K562 (cell line): ENCODE results near the gene SERPIND1. TPM values are rescaled to one million over a fixed set of nuclear protein-coding genes. Genes with fewer than 3 reads are reported as not detected.
A peak's percentile ranks its signal among the peaks of the same experiment; 100 is the strongest.

ENCODE experiments used
- ADNP ChIP-seq: fragments of 200-800 bp; sonication (Bioruptor generic); IDR thresholded peaks from 2 replicates; pipeline ENCODE4 v1.6.1; 2016; ENCODE audit warnings: missing genetic modification characterization, missing compliant biosample characterization
- ARNT ChIP-seq, 2 experiments: fragments of 450-650 bp; IDR thresholded peaks; 2 replicates each; pipeline ENCODE4 v1.6.1; 2016; ENCODE audit warnings: mild to moderate bottlenecking in 1 of 2
- BRD4 ChIP-seq: fragments of 200-600 bp; sonication (generic); IDR thresholded peaks from 2 replicates; pipeline ENCODE4 v1.6.1; 2017; ENCODE audit warnings: inconsistent platforms
- FOXM1 ChIP-seq, 2 experiments: fragments of 450-650 bp in 1 of 2; sonication (generic) in 1 of 2; formaldehyde crosslinking in 1 of 2; IDR thresholded peaks; 2 replicates each; pipeline versions ENCODE4 v1.6.1 to v1.9.0; 2017 to 2022; ENCODE audit warnings: low read depth in 2 of 2, mild to moderate bottlenecking in 2 of 2, missing genetic modification reagents in 1 of 2, moderate library complexity in 1 of 2
- FOXP1 ChIP-seq: sonication (generic); formaldehyde crosslinking; IDR thresholded peaks from 2 replicates; pipeline ENCODE4 v1.8.0; 2022; ENCODE audit warnings: mild to moderate bottlenecking, missing genetic modification reagents
- HLTF ChIP-seq: fragments of 450-650 bp; IDR thresholded peaks from 2 replicates; pipeline ENCODE4 v1.6.1; 2016
- LEF1 ChIP-seq: fragments of 450-650 bp; IDR thresholded peaks from 2 replicates; pipeline ENCODE4 v1.6.1; 2016; ENCODE audit warnings: mild to moderate bottlenecking
- NBN ChIP-seq: fragments of 450-650 bp; IDR thresholded peaks from 2 replicates; pipeline ENCODE4 v1.6.1; 2016; ENCODE audit warnings: low read depth, mild to moderate bottlenecking
- NFIC ChIP-seq: fragments of 450-650 bp; IDR thresholded peaks from 2 replicates; pipeline ENCODE4 v1.6.1; 2017; ENCODE audit warnings: mild to moderate bottlenecking, inconsistent platforms
- PML ChIP-seq: IDR thresholded peaks from 2 replicates; pipeline ENCODE4 v1.6.1; 2012; ENCODE audit warnings: low read length, inconsistent platforms
- POLR3A ChIP-seq: IDR thresholded peaks from 2 replicates; pipeline ENCODE4 v1.6.1; 2011; ENCODE audit warnings: borderline replicate concordance, mild to moderate bottlenecking, moderate library complexity; ENCODE audit not compliant: insufficient read length, insufficient read depth; ENCODE audit errors: extremely low read depth
- RAD51 ChIP-seq: fragments of 450-650 bp; IDR thresholded peaks from 2 replicates; pipeline ENCODE4 v1.7.1; 2016; ENCODE audit warnings: low read depth, mild to moderate bottlenecking, borderline replicate concordance
- RFX5 ChIP-seq: IDR thresholded peaks from 2 replicates; pipeline ENCODE4 v1.6.1; 2011; ENCODE audit warnings: low read depth, mild to moderate bottlenecking, improper control_type of control experiment, low read length
- SNIP1 ChIP-seq: fragments of 450-650 bp; IDR thresholded peaks from 2 replicates; pipeline ENCODE4 v1.7.1; 2017; ENCODE audit warnings: low read depth, mild to moderate bottlenecking
- TRIM24 ChIP-seq, 2 experiments: fragments of 450-650 bp; IDR thresholded peaks; 2 replicates each; pipeline ENCODE4 v1.6.1; 2016
- ZC3H8 ChIP-seq: fragments of 450-650 bp; IDR thresholded peaks from 2 replicates; pipeline ENCODE4 v1.6.1; 2017
- ZNF175 ChIP-seq: fragments of 200-800 bp; sonication (Bioruptor generic); IDR thresholded peaks from 2 replicates; pipeline ENCODE4 v1.6.1; 2016; ENCODE audit warnings: low read depth, mild to moderate bottlenecking, missing genetic modification characterization, missing compliant biosample characterization
- ZNF668 ChIP-seq: fragments of 250-450 bp; sonication (Bioruptor Pico); IDR thresholded peaks from 2 replicates; pipeline ENCODE4 v1.8.0; 2022; ENCODE audit warnings: mild to moderate bottlenecking, inconsistent platforms
- polyA plus RNA-seq, 8 experiments: library from polyadenylated mRNA; depleted of rRNA in 4 of 8; stranded (reverse) in 5 of 8; unstranded in 3 of 8; fragments of >200 nt; fragmentation: Nextera tagmentation in 2 of 8; fragmentation: Illumina TruSeq in 1 of 8; extraction: Ambion mirVana in 2 of 8; extraction: Trizol in 1 of 8; gene quantifications; 2 replicates each; pipeline versions ENCODE4 v1.2.1 to v1.2.3, GENCODE V29; 2011 to 2014; ENCODE audit warnings: inconsistent platforms in 1 of 8, missing spikeins in 1 of 8
- total RNA-seq, 7 experiments: library from RNA; depleted of rRNA in 6 of 7; stranded (reverse); fragments of >200 nt in 6 of 7; fragmentation: Illumina TruSeq in 2 of 7; extraction: Trizol in 2 of 7; gene quantifications; 2 replicates each; pipeline versions ENCODE4 v1.2.1 to v1.2.3, GENCODE V29; 2011 to 2021; ENCODE audit warnings: low replicate concordance in 1 of 7
- TF ChIP-seq, protein P1 (sequence below), 2 experiments: fragments of 450-650 bp; IDR thresholded peaks; 2 replicates each; pipeline ENCODE4 v1.6.1; 2016
- TF ChIP-seq, protein P2 (sequence below): fragments of 250-450 bp; sonication (Bioruptor Pico); IDR thresholded peaks from 2 replicates; pipeline ENCODE4 v1.5.0; 2021
- TF ChIP-seq, protein P3 (sequence below): fragments of 250-450 bp; sonication (Bioruptor Pico); IDR thresholded peaks from 2 replicates; pipeline ENCODE4 v1.5.1; 2021; ENCODE audit warnings: mild to moderate bottlenecking

SERPIND1 gene
- total and polyA plus RNA-seq, 9 of the 15 experiments (the other 6 are each of a cell fraction or from before 2014, with no cell fraction given) = 0.04 to 0.11 (median 0.09) TPM; not detected in 6

DNA sequence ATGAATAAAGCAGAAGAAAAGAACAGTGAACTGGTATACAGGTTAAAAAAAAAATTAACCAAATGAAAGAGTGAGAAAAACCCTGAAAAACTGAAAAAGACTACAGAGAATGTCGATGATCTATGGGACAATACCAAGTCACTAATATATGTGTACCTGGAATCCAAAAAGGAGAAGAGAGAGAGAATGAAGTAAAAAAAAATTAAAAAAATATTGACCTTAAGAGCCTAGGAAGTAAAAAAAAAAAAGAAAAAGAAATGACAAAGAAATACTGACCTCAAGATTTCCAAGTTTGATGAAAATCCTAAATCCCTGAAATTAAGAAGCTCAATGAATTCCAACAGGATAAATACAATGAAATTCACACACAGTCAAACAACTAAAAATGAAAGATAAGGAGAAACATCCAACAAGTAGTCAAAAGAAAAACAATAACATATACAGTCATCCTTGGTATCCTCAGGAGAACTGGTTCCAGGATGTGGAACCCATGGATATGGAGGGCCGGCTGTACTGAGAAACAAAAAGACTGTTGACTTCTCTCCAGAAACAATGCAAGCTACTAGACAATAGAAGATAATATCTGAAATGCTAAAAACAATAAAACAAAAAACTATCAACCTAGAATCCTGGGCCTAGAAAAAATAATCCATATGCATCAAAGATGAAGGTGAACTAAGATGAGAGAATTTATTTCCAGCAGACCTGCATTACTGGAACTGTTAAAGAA, 33.5 kb upstream of the SERPIND1 start (continued):
- TF ChIP-seq FOXM1 (IDR thresholded peaks at IDR 0.05; ENCODE audit: low read depth) = peak; percentile 23; the same call in 1 of the 2 replicates
- no peak for TF ChIP-seq FOXM1 (CRISPR knock-in tag; IDR thresholded peaks at IDR 0.05; ENCODE audit: low read depth)
- TF ChIP-seq FOXP1 (CRISPR knock-in tag) = no peak
- TF ChIP-seq ZNF668 (CRISPR knock-in tag) = peak; percentile 15; the same call in 1 of the 2 replicates
- TF ChIP-seq, protein P1, sequence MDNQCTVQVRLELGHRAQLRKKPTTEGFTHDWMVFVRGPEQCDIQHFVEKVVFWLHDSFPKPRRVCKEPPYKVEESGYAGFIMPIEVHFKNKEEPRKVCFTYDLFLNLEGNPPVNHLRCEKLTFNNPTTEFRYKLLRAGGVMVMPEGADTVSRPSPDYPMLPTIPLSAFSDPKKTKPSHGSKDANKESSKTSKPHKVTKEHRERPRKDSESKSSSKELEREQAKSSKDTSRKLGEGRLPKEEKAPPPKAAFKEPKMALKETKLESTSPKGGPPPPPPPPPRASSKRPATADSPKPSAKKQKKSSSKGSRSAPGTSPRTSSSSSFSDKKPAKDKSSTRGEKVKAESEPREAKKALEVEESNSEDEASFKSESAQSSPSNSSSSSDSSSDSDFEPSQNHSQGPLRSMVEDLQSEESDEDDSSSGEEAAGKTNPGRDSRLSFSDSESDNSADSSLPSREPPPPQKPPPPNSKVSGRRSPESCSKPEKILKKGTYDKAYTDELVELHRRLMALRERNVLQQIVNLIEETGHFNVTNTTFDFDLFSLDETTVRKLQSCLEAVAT (IDR thresholded peaks at IDR 0.05) = peak; percentile 27 to 60; a peak in 2 of 4 replicates
- TF ChIP-seq SNIP1 = peak; percentile 9; the same call in 1 of the 2 replicates
- peak; percentile 1; the same call in 1 of the 2 replicates for TF ChIP-seq NFIC
- peak; percentile 61 to 88; a peak in 3 of 4 replicates for TF ChIP-seq TRIM24 (IDR thresholded peaks at IDR 0.05)
- TF ChIP-seq, protein P2, sequence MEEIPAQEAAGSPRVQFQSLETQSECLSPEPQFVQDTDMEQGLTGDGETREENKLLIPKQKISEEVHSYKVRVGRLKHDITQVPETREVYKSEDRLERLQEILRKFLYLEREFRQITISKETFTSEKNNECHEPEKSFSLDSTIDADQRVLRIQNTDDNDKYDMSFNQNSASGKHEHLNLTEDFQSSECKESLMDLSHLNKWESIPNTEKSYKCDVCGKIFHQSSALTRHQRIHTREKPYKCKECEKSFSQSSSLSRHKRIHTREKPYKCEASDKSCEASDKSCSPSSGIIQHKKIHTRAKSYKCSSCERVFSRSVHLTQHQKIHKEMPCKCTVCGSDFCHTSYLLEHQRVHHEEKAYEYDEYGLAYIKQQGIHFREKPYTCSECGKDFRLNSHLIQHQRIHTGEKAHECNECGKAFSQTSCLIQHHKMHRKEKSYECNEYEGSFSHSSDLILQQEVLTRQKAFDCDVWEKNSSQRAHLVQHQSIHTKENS (CRISPR knock-in tag) = 0 out of 2 replicates have a peak, but pooled peaks have one; percentile 74
- TF ChIP-seq RFX5 = 0 out of 2 replicates have a peak, but pooled peaks have one; percentile 21
- TF ChIP-seq PML = 0 out of 2 replicates have a peak, but pooled peaks have one; percentile 32
- TF ChIP-seq ZNF175 = no peak
- TF ChIP-seq BRD4 = no peak
- peak; percentile 32; the same call in 1 of the 2 replicates for TF ChIP-seq LEF1
- TF ChIP-seq, protein P3, sequence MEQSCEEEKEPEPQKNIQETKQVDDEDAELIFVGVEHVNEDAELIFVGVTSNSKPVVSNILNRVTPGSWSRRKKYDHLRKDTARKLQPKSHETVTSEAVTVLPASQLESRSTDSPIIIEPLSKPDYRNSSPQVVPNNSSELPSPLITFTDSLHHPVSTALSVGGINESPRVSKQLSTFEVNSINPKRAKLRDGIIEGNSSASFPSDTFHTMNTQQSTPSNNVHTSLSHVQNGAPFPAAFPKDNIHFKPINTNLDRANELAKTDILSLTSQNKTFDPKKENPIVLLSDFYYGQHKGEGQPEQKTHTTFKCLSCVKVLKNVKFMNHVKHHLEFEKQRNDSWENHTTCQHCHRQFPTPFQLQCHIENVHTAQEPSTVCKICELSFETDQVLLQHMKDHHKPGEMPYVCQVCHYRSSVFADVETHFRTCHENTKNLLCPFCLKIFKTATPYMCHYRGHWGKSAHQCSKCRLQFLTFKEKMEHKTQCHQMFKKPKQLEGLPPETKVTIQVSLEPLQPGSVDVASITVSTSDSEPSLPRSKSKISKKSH = 0 out of 2 replicates have a peak, but pooled peaks have one; percentile 71
- 0 out of 2 replicates have a peak, but pooled peaks have one; percentile 11 for TF ChIP-seq RAD51
- TF ChIP-seq NBN = peak; percentile 56; the same call in 1 of the 2 replicates
- peak; percentile 95 for TF ChIP-seq HLTF
- TF ChIP-seq POLR3A = no peak
- peak; percentile 72; the same call in 1 of the 2 replicates for TF ChIP-seq ZC3H8
- TF ChIP-seq ARNT (IDR thresholded peaks at IDR 0.05) = peak in 1 of 2 experiments; percentile 89; a peak in 3 of 4 replicates
- no peak for TF ChIP-seq ADNP (tag)
